HG03159 (cell line): ENCODE results near the gene ODR4.
"Not testable (repeated sequence)": the region's sequence is repeated elsewhere in the genome, so short reads cannot be mapped to it uniquely, and the experiment has no call there.

ENCODE experiments used
- ATAC-seq: cut with Tn5 transposase; IDR thresholded peaks from one replicate; pipeline ENCODE4 v1.9.1; 2021; ENCODE audit warnings: mild to moderate bottlenecking, moderate library complexity; ENCODE audit not compliant: unreplicated experiment

ODR4 gene

DNA sequence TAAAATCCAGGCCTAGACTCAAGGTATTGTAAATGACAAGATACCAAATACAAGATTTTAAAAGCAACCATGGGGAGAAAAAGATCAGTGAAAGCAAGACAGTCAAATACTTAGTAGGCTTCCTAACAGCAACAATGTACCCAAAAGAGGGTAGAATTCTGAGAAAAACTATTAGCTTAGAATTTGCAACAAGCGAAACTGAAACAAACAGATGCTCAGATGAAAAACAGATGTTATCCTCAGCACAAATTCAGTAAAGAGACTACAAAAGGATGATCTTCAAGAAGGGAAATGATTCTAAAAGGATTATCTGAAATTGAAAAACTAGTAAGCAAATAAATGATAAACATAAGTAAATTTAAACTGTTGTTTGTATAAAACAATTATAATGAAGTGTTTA lies 45.3 kb downstream of the ODR4 start:
- ATAC-seq, result peak; percentile 87

- ATAC-seq, result no peak
Measured at GRCh38 chr1:186421446-186421845, 45.8 kb downstream of the ODR4 start.

DNA sequence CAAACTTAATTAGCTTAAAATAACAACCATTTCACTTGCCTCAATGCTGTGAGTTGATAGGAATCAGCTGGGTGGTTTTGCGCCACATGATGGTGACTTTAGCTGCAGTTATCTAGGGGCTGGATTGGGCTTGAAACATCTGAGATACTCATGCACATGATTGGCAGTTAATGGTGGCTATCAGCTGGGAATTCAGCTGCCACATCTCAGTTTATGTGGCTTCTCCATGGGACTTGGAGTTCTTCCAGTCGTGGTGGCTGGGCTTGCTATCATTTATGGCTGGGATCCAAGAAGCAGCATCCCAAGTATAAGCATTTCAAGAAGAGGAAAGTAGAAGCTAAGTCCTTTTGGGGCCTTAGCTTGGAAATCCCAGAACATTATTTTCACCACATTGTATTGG lies 48.9 kb downstream of the ODR4 start:
- no peak for ATAC-seq

DNA sequence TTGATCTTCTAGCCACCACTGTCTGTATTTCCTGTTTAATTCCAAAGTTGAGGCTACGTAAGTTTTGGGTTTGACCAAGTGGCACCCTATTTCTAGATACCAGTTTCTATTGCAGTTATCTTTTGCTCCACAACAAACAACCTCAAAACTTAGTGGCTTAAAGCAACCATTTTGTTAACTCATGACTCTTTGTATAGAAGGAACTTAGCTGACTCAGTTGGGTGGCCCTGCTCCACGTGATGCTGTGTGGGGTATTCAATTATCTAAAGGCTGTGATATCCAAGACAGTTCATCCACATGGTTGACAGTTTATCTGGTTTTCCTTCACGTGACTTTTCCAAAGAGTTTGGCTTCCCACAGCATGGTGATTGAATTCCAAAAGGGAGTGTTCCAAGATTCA lies 50.5 kb downstream of the ODR4 start:
- no peak for ATAC-seq

GRCh38 chr1:186429017-186429416 lies 53.4 kb downstream of the ODR4 start:
- ATAC-seq, result no peak

DNA sequence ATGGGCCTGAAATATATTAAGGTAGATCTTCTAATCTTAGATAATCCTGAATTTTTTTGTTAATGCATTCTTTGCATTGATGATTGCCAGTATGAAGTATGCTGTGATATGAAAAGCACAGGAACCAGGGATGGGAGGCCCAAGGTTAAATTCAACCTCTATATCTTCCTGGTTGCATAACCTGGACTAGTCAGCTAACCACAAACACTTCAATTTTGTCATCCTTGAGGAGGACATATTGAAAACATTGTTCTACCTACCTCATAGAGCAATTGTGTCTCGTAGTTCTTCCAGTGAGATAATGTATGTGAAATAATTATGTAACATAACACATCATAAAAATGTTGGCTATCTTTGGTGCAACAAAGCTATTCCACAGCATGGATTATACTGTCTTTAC lies 59.7 kb downstream of the ODR4 start:
- no peak for ATAC-seq

GRCh38 chr1:186438567-186438966 lies 62.9 kb downstream of the ODR4 start:
- ATAC-seq, result no peak

GRCh38 chr1:186440584-186440983 lies 64.9 kb downstream of the ODR4 start:
- ATAC-seq, result no peak

GRCh38 chr1:186442651-186443375 lies 67.2 kb downstream of the ODR4 start:
- no peak for ATAC-seq

GRCh38 chr1:186443638-186444037 lies 68.0 kb downstream of the ODR4 start:
- ATAC-seq, result peak; percentile 64

DNA sequence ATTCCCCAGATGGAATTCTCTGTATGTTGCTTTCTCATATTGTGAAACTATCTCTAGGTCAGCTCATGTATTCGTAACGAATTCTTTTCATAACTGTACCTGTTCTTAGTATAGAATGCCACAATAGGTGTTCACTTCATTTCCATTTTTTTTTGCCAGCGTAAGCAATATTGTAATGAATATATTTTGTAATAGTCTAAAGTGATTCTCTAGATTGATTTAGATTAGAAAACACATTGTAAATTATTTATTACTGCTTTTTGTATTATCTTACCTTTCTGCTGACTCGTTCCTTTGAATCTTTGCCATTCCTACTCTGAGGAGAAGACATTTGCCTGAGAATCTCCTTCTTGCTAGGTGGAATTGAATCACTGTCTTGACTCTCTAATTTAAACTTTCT lies 70.5 kb downstream of the ODR4 start:
- no peak for ATAC-seq

- ATAC-seq, result no peak
Measured at GRCh38 chr1:186454981-186455380, 79.3 kb downstream of the ODR4 start.

GRCh38 chr1:186456729-186457255 lies 81.2 kb downstream of the ODR4 start:
- no peak for ATAC-seq

DNA sequence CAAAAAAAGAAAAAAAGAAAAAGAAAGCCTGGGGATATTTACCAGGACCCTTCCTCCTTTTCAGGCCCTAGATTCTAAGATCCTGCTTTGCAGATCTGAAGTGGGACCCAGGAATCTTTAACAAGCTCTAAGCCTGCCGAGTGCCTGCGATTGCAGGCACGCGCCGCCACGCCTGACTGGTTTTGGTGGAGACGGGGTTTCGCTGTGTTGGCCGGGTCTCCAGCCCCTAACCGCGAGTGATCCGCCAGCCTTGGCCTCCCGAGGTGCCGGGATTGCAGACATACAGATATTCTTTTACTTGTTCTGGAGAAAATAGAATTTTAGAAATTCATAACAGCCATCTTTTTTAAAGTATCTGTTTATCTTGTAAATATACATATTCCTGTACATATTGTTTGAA lies 83.5 kb downstream of the ODR4 start:
- ATAC-seq, result not testable (repeated sequence)

- ATAC-seq, result no peak
Measured at GRCh38 chr1:186461014-186461413, 85.4 kb downstream of the ODR4 start, which contains the start of gene PDC. Gene PDC, minus strand, starts transcription at chr1:186461114. Its CDS starts 11,655 bp downstream, at chr1:186449459.

DNA sequence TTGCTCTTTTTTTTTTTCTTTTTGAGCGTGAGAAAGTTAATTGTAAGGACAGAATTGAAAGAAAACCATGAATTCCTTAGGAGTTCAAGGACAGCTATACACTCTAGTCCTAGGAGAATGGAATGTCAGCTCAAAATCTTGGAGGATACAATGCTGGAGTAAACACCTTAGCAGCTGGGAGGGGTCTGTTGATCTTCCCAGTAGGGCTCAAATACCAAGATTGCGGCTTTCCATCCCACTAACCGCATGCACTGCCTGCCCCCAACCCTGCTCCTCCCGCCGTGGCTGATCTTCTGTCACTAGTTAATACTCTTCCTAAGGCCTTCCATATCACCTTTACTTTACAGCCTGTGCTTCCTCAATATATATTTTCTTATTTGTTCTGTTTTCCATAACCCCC lies 87.9 kb downstream of the ODR4 start:
- ATAC-seq, result no peak

GRCh38 chr1:186463926-186464325 lies 88.3 kb downstream of the ODR4 start:
- ATAC-seq, result no peak

DNA sequence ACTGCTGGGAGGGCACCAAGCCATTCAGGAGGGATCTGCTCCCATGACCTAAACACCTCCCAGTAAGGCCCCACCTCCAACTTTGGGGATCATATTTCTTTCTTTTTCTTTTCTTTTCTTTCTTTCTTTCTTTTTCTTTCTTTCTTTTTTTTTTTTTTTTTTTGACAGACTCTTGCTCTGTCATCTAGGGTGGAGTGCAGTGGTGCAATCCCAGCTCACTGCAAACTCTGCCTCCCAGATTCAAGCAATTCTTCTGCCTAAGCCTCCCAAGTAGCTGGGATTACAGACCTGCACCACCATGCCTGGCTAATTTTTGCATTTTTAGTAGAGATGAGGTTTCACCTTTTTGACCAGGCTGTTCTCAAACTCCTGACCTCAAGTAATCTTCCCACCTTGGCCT lies 89.9 kb downstream of the ODR4 start:
- not testable (repeated sequence) for ATAC-seq

DNA sequence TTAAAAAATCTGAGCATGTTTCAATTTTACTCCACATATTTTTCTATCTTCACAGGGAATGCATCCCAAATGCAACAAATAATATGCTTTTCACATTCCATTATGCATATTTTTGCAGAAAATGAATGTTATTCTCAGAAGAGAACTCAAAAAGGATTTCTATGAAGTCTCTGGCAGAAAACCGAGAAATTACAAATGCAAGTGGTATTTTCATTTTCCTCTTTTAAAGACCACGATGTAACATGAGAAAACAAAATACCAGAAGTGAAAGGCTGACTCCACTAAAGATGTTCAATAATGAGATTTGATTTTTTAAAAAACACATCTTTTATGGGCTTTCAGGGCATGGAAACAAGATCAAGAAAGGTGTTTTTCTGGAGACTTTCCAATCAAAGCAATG lies 90.3 kb downstream of the ODR4 start:
- ATAC-seq, result no peak
